ENCODE measurements around the gene ATP10B. TPM values are rescaled to one million over a fixed set of nuclear protein-coding genes. Genes with fewer than 3 reads are reported as not detected.
A peak's percentile ranks its signal among the peaks of the same experiment; 100 is the strongest.

Gene ATP10B
- polyA plus RNA-seq, 1 donor from 2014 or later = 1.9 TPM

DNA sequence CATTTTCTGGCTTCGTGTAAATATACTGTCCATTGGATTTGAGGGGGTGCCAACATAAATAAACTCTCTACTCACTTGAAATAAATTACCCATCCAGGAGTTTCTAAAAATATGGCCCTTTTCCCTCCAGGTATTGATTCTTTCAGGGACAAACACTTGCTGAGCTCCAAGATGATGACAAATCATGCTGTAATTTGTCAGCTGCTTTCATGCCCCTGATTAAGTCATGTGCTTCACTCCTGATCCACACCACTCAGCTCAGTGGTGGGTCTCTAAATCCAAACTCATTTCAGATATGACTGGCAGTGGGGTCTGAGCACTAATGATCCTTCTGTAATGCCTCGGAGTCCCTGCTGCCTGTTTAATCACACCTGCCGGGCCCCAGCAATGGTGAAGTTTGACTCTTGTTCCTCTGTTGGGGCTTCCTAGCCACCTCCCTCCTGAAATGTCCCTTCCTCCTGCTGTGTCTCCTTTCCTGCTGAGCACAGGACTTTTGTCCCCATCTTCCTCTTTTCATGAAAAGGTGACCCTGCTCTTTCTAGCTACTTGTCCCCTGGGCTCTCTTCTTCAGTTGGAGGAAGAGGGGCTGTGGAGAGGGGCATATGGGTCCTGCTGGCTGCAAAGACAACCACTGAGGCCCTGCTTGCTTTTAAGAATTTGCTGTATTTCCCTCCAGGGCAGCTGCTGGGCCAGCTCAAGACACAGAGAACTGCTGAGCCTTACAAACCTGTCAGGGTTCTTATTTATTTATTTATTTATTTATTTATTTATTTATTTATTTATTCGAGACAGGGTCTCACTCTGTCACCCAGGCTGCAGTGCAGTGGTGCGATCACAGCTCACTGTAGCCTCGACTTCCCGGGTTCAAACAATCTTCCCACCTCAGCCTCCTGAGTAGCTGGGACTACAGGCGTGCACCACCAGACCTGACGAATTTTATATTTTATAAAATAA is 200.0 kb downstream of the ATP10B start:
- no peaks in the 10 kb centered on the region for H3K79me2 ChIP-seq (replicated peaks; ENCODE audit: insufficient read depth, low read length)
- no peak overlapping the region for H3K4me2 ChIP-seq (ENCODE audit: low read length)
- H3K36me3 ChIP-seq (ENCODE audit: insufficient read depth, low read length) = no peaks in the 10 kb centered on the region
- no peaks in the 10 kb centered on the region for H3K9me3 ChIP-seq (ENCODE audit: low read length)
- no peak overlapping the region for H2AFZ ChIP-seq (ENCODE audit: low read depth, low read length)
- no peak overlapping the region for H3K9ac ChIP-seq (ENCODE audit: low read length)
- H3K4me3 ChIP-seq (ENCODE audit: low read length) = no peak overlapping the region
- H3K9me2 ChIP-seq (ENCODE audit: insufficient read depth, low read length) = no peaks in the 10 kb centered on the region
- H3K27me3 ChIP-seq (ENCODE audit: insufficient read depth, low read depth, low read length) = no peaks in the 10 kb centered on the region
- no peaks in the 10 kb centered on the region for H4K20me1 ChIP-seq (ENCODE audit: insufficient read depth)
- peak overlapping the region; percentile 12 for H3K27ac ChIP-seq (ENCODE audit: low read length)
- no peaks in the 10 kb centered on the region for H3F3A ChIP-seq (ENCODE audit: insufficient read depth, low read length, poor library complexity, severe bottlenecking)
- TF ChIP-seq RAD21 (conservative IDR thresholded peaks at IDR 0.05) (no peak), EP300 (conservative IDR thresholded peaks at IDR 0.05; ENCODE audit: poor library complexity, severe bottlenecking) (peak; percentile 12), POLR2AphosphoS5 (IDR thresholded peaks at IDR 0.05) (peak; percentile 31)

DNA sequence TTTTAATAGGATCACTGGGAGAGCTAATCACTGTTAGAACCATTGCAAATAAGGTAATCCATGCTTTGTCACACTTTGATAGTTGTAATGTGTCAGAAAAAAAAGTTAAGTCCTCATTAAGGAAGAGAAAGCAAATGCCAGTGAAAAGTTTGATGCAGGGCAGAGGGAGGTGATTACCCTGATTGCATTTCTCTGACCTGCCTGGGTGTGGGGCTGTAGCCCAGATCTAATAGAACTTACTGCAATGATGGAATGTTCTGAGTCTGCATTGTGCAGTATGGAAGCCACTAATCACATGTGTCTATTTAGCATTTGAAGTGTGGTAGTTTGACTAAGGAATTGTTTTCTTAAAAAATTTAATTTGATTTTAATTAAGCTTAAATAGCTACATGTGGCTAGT is 202.7 kb downstream of the ATP10B start:
- Histone ChIP-seq H4K20me1 (ENCODE audit: insufficient read depth) (no peaks in the 10 kb centered on the region), H3K9ac (ENCODE audit: low read length) (no peak overlapping the region), H2AFZ (ENCODE audit: low read depth, low read length) (no peak overlapping the region), H3K79me2 (replicated peaks; ENCODE audit: insufficient read depth, low read length) (no peaks in the 10 kb centered on the region), H3K4me3 (ENCODE audit: low read length) (no peak overlapping the region), H3K9me3 (ENCODE audit: low read length) (no peaks in the 10 kb centered on the region), H3K27me3 (ENCODE audit: insufficient read depth, low read depth, low read length) (no peaks in the 10 kb centered on the region), H3K9me2 (ENCODE audit: insufficient read depth, low read length) (no peaks in the 10 kb centered on the region), H3K4me2 (ENCODE audit: low read length) (no peak overlapping the region), H3F3A (ENCODE audit: insufficient read depth, low read length, poor library complexity, severe bottlenecking) (no peaks in the 10 kb centered on the region), H3K27ac (ENCODE audit: low read length) (no peak overlapping the region), H3K36me3 (ENCODE audit: insufficient read depth, low read length) (no peaks in the 10 kb centered on the region)
- TF ChIP-seq, protein P1, sequence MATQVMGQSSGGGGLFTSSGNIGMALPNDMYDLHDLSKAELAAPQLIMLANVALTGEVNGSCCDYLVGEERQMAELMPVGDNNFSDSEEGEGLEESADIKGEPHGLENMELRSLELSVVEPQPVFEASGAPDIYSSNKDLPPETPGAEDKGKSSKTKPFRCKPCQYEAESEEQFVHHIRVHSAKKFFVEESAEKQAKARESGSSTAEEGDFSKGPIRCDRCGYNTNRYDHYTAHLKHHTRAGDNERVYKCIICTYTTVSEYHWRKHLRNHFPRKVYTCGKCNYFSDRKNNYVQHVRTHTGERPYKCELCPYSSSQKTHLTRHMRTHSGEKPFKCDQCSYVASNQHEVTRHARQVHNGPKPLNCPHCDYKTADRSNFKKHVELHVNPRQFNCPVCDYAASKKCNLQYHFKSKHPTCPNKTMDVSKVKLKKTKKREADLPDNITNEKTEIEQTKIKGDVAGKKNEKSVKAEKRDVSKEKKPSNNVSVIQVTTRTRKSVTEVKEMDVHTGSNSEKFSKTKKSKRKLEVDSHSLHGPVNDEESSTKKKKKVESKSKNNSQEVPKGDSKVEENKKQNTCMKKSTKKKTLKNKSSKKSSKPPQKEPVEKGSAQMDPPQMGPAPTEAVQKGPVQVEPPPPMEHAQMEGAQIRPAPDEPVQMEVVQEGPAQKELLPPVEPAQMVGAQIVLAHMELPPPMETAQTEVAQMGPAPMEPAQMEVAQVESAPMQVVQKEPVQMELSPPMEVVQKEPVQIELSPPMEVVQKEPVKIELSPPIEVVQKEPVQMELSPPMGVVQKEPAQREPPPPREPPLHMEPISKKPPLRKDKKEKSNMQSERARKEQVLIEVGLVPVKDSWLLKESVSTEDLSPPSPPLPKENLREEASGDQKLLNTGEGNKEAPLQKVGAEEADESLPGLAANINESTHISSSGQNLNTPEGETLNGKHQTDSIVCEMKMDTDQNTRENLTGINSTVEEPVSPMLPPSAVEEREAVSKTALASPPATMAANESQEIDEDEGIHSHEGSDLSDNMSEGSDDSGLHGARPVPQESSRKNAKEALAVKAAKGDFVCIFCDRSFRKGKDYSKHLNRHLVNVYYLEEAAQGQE (IDR thresholded peaks at IDR 0.05; ENCODE audit: borderline replicate concordance) = no peak
- TF ChIP-seq EZH2 (IDR thresholded peaks at IDR 0.05; ENCODE audit: borderline replicate concordance, insufficient read depth, low read length, poor library complexity, severe bottlenecking) = no peak
- no peak for TF ChIP-seq EP300 (conservative IDR thresholded peaks at IDR 0.05; ENCODE audit: poor library complexity, severe bottlenecking)
- TF ChIP-seq, protein P2, sequence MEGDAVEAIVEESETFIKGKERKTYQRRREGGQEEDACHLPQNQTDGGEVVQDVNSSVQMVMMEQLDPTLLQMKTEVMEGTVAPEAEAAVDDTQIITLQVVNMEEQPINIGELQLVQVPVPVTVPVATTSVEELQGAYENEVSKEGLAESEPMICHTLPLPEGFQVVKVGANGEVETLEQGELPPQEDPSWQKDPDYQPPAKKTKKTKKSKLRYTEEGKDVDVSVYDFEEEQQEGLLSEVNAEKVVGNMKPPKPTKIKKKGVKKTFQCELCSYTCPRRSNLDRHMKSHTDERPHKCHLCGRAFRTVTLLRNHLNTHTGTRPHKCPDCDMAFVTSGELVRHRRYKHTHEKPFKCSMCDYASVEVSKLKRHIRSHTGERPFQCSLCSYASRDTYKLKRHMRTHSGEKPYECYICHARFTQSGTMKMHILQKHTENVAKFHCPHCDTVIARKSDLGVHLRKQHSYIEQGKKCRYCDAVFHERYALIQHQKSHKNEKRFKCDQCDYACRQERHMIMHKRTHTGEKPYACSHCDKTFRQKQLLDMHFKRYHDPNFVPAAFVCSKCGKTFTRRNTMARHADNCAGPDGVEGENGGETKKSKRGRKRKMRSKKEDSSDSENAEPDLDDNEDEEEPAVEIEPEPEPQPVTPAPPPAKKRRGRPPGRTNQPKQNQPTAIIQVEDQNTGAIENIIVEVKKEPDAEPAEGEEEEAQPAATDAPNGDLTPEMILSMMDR (IDR thresholded peaks at IDR 0.05; ENCODE audit: poor library complexity, severe bottlenecking) = peak; percentile 30
- TF ChIP-seq MXI1 (conservative IDR thresholded peaks at IDR 0.05; ENCODE audit: poor library complexity, severe bottlenecking) = no peak
- no peak for TF ChIP-seq TAF1 (IDR thresholded peaks at IDR 0.05; ENCODE audit: low read depth)
- TF ChIP-seq SMC3 (conservative IDR thresholded peaks at IDR 0.05; ENCODE audit: poor library complexity) = no peak
- TF ChIP-seq POLR2AphosphoS5 (IDR thresholded peaks at IDR 0.05) = no peak
- TF ChIP-seq RAD21 (conservative IDR thresholded peaks at IDR 0.05) = peak; percentile 34

Data from neural cell (in vitro differentiated cells).